IMR-90 (cell line): Measurements from ENCODE around the gene PCSK5. TPM values are rescaled to one million over a fixed set of nuclear protein-coding genes. Genes with fewer than 3 reads are reported as not detected.
A peak's percentile ranks its signal among the peaks of the same experiment; 100 is the strongest.

Source experiments
- ATAC-seq: fragments of 200-7000 bp; cut with Tn5 transposase; 2 replicates; pipeline ENCODE4 v1.9.1; 2020; ENCODE audit warnings: low read depth, mild to moderate bottlenecking, moderate library complexity
- BruUV-seq: library from RNA; stranded (reverse); fragments of 400-500 nt; replicated peaks from 2 replicates; lab custom pipeline; 2021; lab: Mats Ljungman, UMichigan
- CTCF ChIA-PET: fragments of 300-600 bp; formaldehyde crosslinking; extraction: SDS; loops from one replicate; lab custom pipeline; 2021; ENCODE audit warnings: antibody characterized with exemption; lab: Yijun Ruan, JAX
- POLR2A ChIA-PET: fragments of 300-600 bp; sonication (Branson Sonifier 250); formaldehyde crosslinking; loops from one replicate; lab custom pipeline; 2022; ENCODE audit warnings: antibody characterized with exemption; ENCODE audit not compliant: unreplicated experiment; lab: Charles Lee
- DNase-seq: peaks from one replicate; pipeline ENCODE4 v3.0.0; 2013
- H2AFZ ChIP-seq: replicated peaks from 2 replicates; pipeline ENCODE3; 2013; ENCODE audit warnings: low read length, mild to moderate bottlenecking; ENCODE audit not compliant: poor library complexity
- H2AK5ac ChIP-seq: 2 replicates; pipeline ENCODE4 v1.6.1; 2013; ENCODE audit warnings: low read depth, low read length, inconsistent platforms
- H2AK9ac ChIP-seq: replicated peaks from 2 replicates; pipeline ENCODE3; 2013; ENCODE audit warnings: mild to moderate bottlenecking, low read depth, low read length, moderate library complexity; ENCODE audit not compliant: poor library complexity
- H2BK120ac ChIP-seq: 2 replicates; pipeline ENCODE4 v1.6.1; 2013; ENCODE audit warnings: low read depth, low read length, inconsistent platforms
- H2BK15ac ChIP-seq: 3 replicates; pipeline ENCODE4 v1.6.1; 2013; ENCODE audit warnings: low read depth, low read length, inconsistent platforms
- H2BK20ac ChIP-seq: 2 replicates; pipeline ENCODE4 v1.6.1; 2013; ENCODE audit warnings: low read depth, mild to moderate bottlenecking, inconsistent platforms, low read length, moderate library complexity
- H2BK5ac ChIP-seq: 2 replicates; pipeline ENCODE4 v1.6.1; 2013; ENCODE audit warnings: mild to moderate bottlenecking, low read depth, low read length, inconsistent platforms; ENCODE audit not compliant: poor library complexity, severe bottlenecking
- H3K14ac ChIP-seq: replicated peaks from 2 replicates; pipeline ENCODE4 v1.6.1; 2013; ENCODE audit warnings: low read depth, low read length, inconsistent platforms
- H3K18ac ChIP-seq: 2 replicates; pipeline ENCODE4 v1.6.1; 2013; ENCODE audit warnings: low read depth, low read length, control low read depth
- H3K23ac ChIP-seq: 2 replicates; pipeline ENCODE4 v1.6.1; 2013; ENCODE audit warnings: low read depth, low read length, inconsistent platforms
- H3K27ac ChIP-seq: 2 replicates; pipeline ENCODE4 v1.5.1; 2013; ENCODE audit warnings: mild to moderate bottlenecking, control low read depth, low read length; ENCODE audit not compliant: insufficient read depth
- H3K27me3 ChIP-seq: 2 replicates; pipeline ENCODE4 v1.6.1; 2013; ENCODE audit warnings: low read length; ENCODE audit not compliant: control insufficient read depth, insufficient read depth
- H3K36me3 ChIP-seq: 2 replicates; pipeline ENCODE4 v1.6.1; 2013; ENCODE audit warnings: low read length, mixed read lengths; ENCODE audit not compliant: control insufficient read depth, insufficient read depth
- H3K4ac ChIP-seq: 2 replicates; pipeline ENCODE4 v1.6.1; 2013; ENCODE audit warnings: low read depth, low read length, inconsistent platforms
- H3K4me1 ChIP-seq: 2 replicates; pipeline ENCODE4 v1.6.1; 2013; ENCODE audit warnings: low read length, mixed read lengths; ENCODE audit not compliant: control insufficient read depth, insufficient read depth
- H3K4me2 ChIP-seq: 2 replicates; pipeline ENCODE4 v1.6.1; 2013; ENCODE audit warnings: low read depth, mild to moderate bottlenecking, control low read depth, low read length, moderate library complexity
- H3K4me3 ChIP-seq: 2 replicates; pipeline ENCODE4 v1.5.1; 2013; ENCODE audit warnings: low read depth, mild to moderate bottlenecking, control low read depth, low read length, moderate library complexity; ENCODE audit not compliant: insufficient read depth
- H3K56ac ChIP-seq: 2 replicates; pipeline ENCODE4 v1.6.1; 2013; ENCODE audit warnings: low read length, inconsistent platforms; ENCODE audit not compliant: insufficient read depth; ENCODE audit errors: extremely low read depth
- H3K79me1 ChIP-seq, 2 experiments: 2 replicates each; pipeline ENCODE4 v1.6.1; 2013; ENCODE audit warnings: low read length in 2 of 2, inconsistent platforms in 1 of 2, low read depth in 1 of 2
- H3K9ac ChIP-seq: 2 replicates; pipeline ENCODE4 v1.6.1; 2013; ENCODE audit warnings: low read depth, low read length, control low read depth
- H3K9me1 ChIP-seq: 2 replicates; pipeline ENCODE4 v1.6.1; 2013; ENCODE audit warnings: low read length, inconsistent platforms; ENCODE audit not compliant: insufficient read depth
- H3K9me3 ChIP-seq: 2 replicates; pipeline ENCODE4 v1.6.1; 2013; ENCODE audit warnings: low read length; ENCODE audit not compliant: control insufficient read depth, insufficient read depth
- H4K20me1 ChIP-seq: 2 replicates; pipeline ENCODE4 v1.6.1; 2013; ENCODE audit warnings: low read length, inconsistent platforms; ENCODE audit not compliant: insufficient read depth
- H4K5ac ChIP-seq: 2 replicates; pipeline ENCODE4 v1.6.1; 2013; ENCODE audit warnings: mild to moderate bottlenecking, low read depth, low read length, control low read depth
- H4K8ac ChIP-seq, 2 experiments: 2 replicates each; pipeline ENCODE4 v1.6.1; 2013; ENCODE audit warnings: low read depth in 2 of 2, low read length in 2 of 2, control low read depth in 1 of 2, inconsistent platforms in 1 of 2
- H4K91ac ChIP-seq: 2 replicates; pipeline ENCODE4 v1.6.1; 2013; ENCODE audit warnings: low read depth, low read length, inconsistent platforms; ENCODE audit not compliant: insufficient read depth
- BHLHE40 ChIP-seq: fragments of 150-350 bp; IDR thresholded peaks from 2 replicates; pipeline ENCODE4 v1.6.1; 2016; ENCODE audit warnings: mild to moderate bottlenecking, low read depth, low read length
- CHD1 ChIP-seq: IDR thresholded peaks from 2 replicates; pipeline ENCODE4 v1.6.1; 2012; ENCODE audit warnings: low read depth, low read length, improper control_type of control experiment
- FOS ChIP-seq: fragments of 150-350 bp; IDR thresholded peaks from 2 replicates; pipeline ENCODE4 v1.6.1; 2016; ENCODE audit warnings: low read depth, low read length
- MAFK ChIP-seq: IDR thresholded peaks from 2 replicates; pipeline ENCODE4 v1.6.1; 2012; ENCODE audit warnings: low read depth, low read length, improper control_type of control experiment
- MAZ ChIP-seq: IDR thresholded peaks from 2 replicates; pipeline ENCODE4 v1.6.1; 2012; ENCODE audit warnings: low read depth, mild to moderate bottlenecking, low read length, improper control_type of control experiment, moderate library complexity, borderline replicate concordance
- NFE2L2 ChIP-seq: fragments of 150-350 bp; IDR thresholded peaks from 2 replicates; pipeline ENCODE4 v1.6.1; 2016; ENCODE audit warnings: low read depth, mild to moderate bottlenecking, low read length
- RFX5 ChIP-seq: IDR thresholded peaks from 2 replicates; pipeline ENCODE4 v1.8.0; 2012; ENCODE audit warnings: low read depth, mild to moderate bottlenecking, low read length, moderate library complexity
- SMC3 ChIP-seq: fragments of 150-350 bp; IDR thresholded peaks from 2 replicates; pipeline ENCODE4 v1.6.1; 2016; ENCODE audit warnings: low read depth, mild to moderate bottlenecking, antibody characterized with exemption, low read length, moderate library complexity
- WGBS, 2 experiments: methylation state at CpG; one replicate each; pipeline versions ENCODE4 v1.1.5 to v1.1.7; 2013; ENCODE audit warnings: missing lambda C conversion rate in 2 of 2; ENCODE audit not compliant: insufficient read length in 1 of 2; ENCODE audit errors: extremely low coverage in 2 of 2; 5-methylcytosine and 5-hydroxymethylcytosine counted together
- dilution Hi-C: fragments of 300-500 bp; cut with HindIII; formaldehyde crosslinking; loops from one replicate; pipeline ENCODE4 v1.14.3; 2018; ENCODE audit warnings: low sequenced_read_pairs; ENCODE audit not compliant: unreplicated experiment
- in situ Hi-C: fragments of 300-500 bp; cut with MboI; formaldehyde crosslinking; loops from 3 replicates; pipeline ENCODE4 v1.14.3; 2019; ENCODE audit warnings: low sequenced_read_pairs, inconsistent platforms, mixed read lengths
- intact Hi-C: fragments of 100-400 bp; cut with micrococcal nuclease; formaldehyde crosslinking; loops from 2 replicates; pipeline ENCODE4 v1.10.0; 2022
- polyA plus RNA-seq, 3 experiments: library from polyadenylated mRNA; depleted of rRNA; stranded (reverse); fragments of >200 nt; gene quantifications; 2 replicates each; pipeline ENCODE4 v1.2.3, GENCODE V29; 2012; ENCODE audit warnings: low replicate concordance in 1 of 3
- total RNA-seq: library from RNA; depleted of rRNA; stranded (reverse); fragments of >200 nt; gene quantifications from 2 replicates; pipeline ENCODE4 v1.2.3, GENCODE V29; 2012
- TF ChIP-seq, protein P1 (sequence below): conservative IDR thresholded peaks from 2 replicates; pipeline ENCODE4 v1.5.1; 2012; ENCODE audit warnings: mild to moderate bottlenecking, low read depth, low read length, improper control_type of control experiment
- TF ChIP-seq, protein P2 (sequence below): fragments of 150-350 bp; IDR thresholded peaks from 2 replicates; pipeline ENCODE4 v1.6.1; 2016; ENCODE audit warnings: low read depth, mild to moderate bottlenecking, low read length, moderate library complexity, borderline replicate concordance

PCSK5 gene
- total and polyA plus RNA-seq, 2 of the 4 experiments (the other 2 are of a cell fraction) = 1.5 to 3.0 TPM

DNA sequence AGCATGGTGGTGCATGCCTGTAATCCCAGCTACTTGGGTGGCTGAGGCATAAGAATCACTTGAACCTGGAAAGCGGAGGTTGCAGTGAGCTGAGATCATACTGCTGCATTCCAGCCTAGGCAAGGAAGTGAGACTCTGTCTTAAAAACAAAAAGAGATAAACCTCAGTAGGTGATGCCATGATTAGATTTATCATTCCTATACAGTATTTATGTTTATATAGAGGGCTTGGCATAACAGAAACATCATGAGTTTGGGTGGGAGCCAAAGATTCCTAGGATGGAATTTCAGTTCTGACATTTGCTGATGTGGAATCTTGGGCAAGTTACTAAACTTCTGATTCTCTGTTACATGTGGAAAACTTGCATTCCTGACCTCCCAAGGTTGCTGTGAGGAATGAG lies 481.4 kb downstream of the PCSK5 start:
- H3K79me1 ChIP-seq = no peaks in the 10 kb centered on the region
- no peaks in the 10 kb centered on the region for H3K27me3 ChIP-seq
- dilution Hi-C loops = no loop called here
- H2AK9ac ChIP-seq = no peak overlapping the region
- ATAC-seq (peak; percentile 60), DNase-seq (peak; percentile 65)
- H4K91ac ChIP-seq = no peak overlapping the region
- H4K5ac ChIP-seq = no peak overlapping the region
- no peak overlapping the region for H3K4ac ChIP-seq
- no peaks in the 10 kb centered on the region for H3K9me3 ChIP-seq
- H3K27ac ChIP-seq = peak overlapping the region; percentile 1; the same call in 1 of the 2 replicates
- H3K36me3 ChIP-seq = no peaks in the 10 kb centered on the region
- no peak overlapping the region for H2AFZ ChIP-seq
- TF ChIP-seq BHLHE40 (no peak), NFE2L2 (no peak), RFX5 (no peak), FOS (no peak), CHD1 (no peak), SMC3 (no peak), MAFK (no peak), MAZ (no peak)
- TF ChIP-seq, protein P1, sequence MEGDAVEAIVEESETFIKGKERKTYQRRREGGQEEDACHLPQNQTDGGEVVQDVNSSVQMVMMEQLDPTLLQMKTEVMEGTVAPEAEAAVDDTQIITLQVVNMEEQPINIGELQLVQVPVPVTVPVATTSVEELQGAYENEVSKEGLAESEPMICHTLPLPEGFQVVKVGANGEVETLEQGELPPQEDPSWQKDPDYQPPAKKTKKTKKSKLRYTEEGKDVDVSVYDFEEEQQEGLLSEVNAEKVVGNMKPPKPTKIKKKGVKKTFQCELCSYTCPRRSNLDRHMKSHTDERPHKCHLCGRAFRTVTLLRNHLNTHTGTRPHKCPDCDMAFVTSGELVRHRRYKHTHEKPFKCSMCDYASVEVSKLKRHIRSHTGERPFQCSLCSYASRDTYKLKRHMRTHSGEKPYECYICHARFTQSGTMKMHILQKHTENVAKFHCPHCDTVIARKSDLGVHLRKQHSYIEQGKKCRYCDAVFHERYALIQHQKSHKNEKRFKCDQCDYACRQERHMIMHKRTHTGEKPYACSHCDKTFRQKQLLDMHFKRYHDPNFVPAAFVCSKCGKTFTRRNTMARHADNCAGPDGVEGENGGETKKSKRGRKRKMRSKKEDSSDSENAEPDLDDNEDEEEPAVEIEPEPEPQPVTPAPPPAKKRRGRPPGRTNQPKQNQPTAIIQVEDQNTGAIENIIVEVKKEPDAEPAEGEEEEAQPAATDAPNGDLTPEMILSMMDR = no peak
- TF ChIP-seq, protein P2, sequence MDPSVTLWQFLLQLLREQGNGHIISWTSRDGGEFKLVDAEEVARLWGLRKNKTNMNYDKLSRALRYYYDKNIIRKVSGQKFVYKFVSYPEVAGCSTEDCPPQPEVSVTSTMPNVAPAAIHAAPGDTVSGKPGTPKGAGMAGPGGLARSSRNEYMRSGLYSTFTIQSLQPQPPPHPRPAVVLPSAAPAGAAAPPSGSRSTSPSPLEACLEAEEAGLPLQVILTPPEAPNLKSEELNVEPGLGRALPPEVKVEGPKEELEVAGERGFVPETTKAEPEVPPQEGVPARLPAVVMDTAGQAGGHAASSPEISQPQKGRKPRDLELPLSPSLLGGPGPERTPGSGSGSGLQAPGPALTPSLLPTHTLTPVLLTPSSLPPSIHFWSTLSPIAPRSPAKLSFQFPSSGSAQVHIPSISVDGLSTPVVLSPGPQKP = no peak
- H2BK120ac ChIP-seq = no peak overlapping the region
- H3K14ac ChIP-seq = no peak overlapping the region
- H2BK5ac ChIP-seq = peak overlapping the region; percentile 34
- H2AK5ac ChIP-seq = no peak overlapping the region
- in situ Hi-C loops = no loop called here
- intact Hi-C loops = loop anchor here (5.0 kb wide), 1 partner anchor 480 kb away; the partner anchor contains the start of gene PCSK5
- no CpG with 5 or more reads among the region's 1 CpG for WGBS, 2 experiments
- H3K23ac ChIP-seq = no peak overlapping the region
- no peak overlapping the region for H3K4me3 ChIP-seq
- peaks cover 10% of the 10 kb centered on the region for H3K9me1 ChIP-seq
- H3K56ac ChIP-seq = no peak overlapping the region
- H3K4me1 ChIP-seq = peaks cover 16% of the 10 kb centered on the region
- no peak overlapping the region for H4K8ac ChIP-seq
- no peaks in the 10 kb centered on the region for H4K20me1 ChIP-seq
- BruUV-seq = no TSS peak
- POLR2A ChIA-PET = no interaction called here
- peak overlapping the region; percentile 61; the same call in 1 of the 2 replicates for H3K18ac ChIP-seq
- peak overlapping the region; percentile 28; the same call in 1 of the 2 replicates for H3K4me2 ChIP-seq
- no peak overlapping the region for H2BK15ac ChIP-seq
- H3K9ac ChIP-seq = no peak overlapping the region
- H2BK20ac ChIP-seq = no peak overlapping the region
- CTCF ChIA-PET = no interaction called here
